HEK293 (cell line): ENCODE data around the gene TSACC.

Experiments
- CTCF ChIA-PET: fragments of 350-600 bp; formaldehyde crosslinking; extraction: SDS; loops from one replicate; lab custom pipeline; 2021; ENCODE audit warnings: antibody characterized with exemption; lab: Yijun Ruan, JAX
- POLR2A ChIA-PET: fragments of 300-600 bp; formaldehyde crosslinking; extraction: SDS; loops from one replicate; lab custom pipeline; 2020; ENCODE audit warnings: antibody characterized with exemption, inconsistent platforms; lab: Yijun Ruan, JAX
- H3K27ac ChIP-seq: fragments of 200-500 bp; sonication (Bioruptor generic); 2 replicates; pipeline ENCODE4 v1.5.1; 2014; ENCODE audit warnings: low read depth, low read length, control low read depth, inconsistent platforms; ENCODE audit errors: extremely low read depth
- H3K36me3 ChIP-seq, 2 experiments: fragments of 200-500 bp in 1 of 2; sonication (Bioruptor generic) in 1 of 2; 1 replicate in 1 of 2; 2 replicates in 1 of 2; pipeline ENCODE4 v1.5.1; 2014 to 2017; ENCODE audit warnings: inconsistent platforms in 2 of 2, low read length in 2 of 2; ENCODE audit not compliant: control insufficient read depth in 2 of 2, insufficient read depth in 1 of 2
- H3K4me1 ChIP-seq: fragments of 200-500 bp; sonication (Bioruptor generic); 2 replicates; pipeline ENCODE4 v1.5.1; 2014; ENCODE audit warnings: mild to moderate bottlenecking, low read length, inconsistent platforms; ENCODE audit not compliant: control insufficient read depth, insufficient read depth
- H3K4me3 ChIP-seq: 2 replicates; pipeline ENCODE4 v1.5.1; 2011; ENCODE audit warnings: low read depth, mild to moderate bottlenecking, control low read depth, low read length, moderate library complexity
- H3K9me3 ChIP-seq: fragments of 200-500 bp; sonication (Bioruptor generic); 2 replicates; pipeline ENCODE4 v1.5.1; 2014; ENCODE audit warnings: low read depth, low read length, inconsistent platforms; ENCODE audit not compliant: control insufficient read depth, insufficient read depth
- GLI2 ChIP-seq: fragments of 450-650 bp; formaldehyde crosslinking; IDR thresholded peaks from 2 replicates; pipeline ENCODE4; 2017; ENCODE audit warnings: missing biosample characterization, missing genetic modification characterization, low read depth, borderline replicate concordance
- OVOL3 ChIP-seq: fragments of 450-650 bp; formaldehyde crosslinking; IDR thresholded peaks from 2 replicates; pipeline ENCODE4 v1.5.1; 2016; ENCODE audit warnings: missing biosample characterization, missing genetic modification characterization
- RBAK ChIP-seq: fragments of 450-650 bp; formaldehyde crosslinking; IDR thresholded peaks from 2 replicates; pipeline ENCODE4 v1.5.1; 2016; ENCODE audit warnings: missing biosample characterization, missing genetic modification characterization
- SCRT2 ChIP-seq: fragments of 450-650 bp; formaldehyde crosslinking; IDR thresholded peaks from 2 replicates; pipeline ENCODE4 v1.5.1; 2016; ENCODE audit warnings: missing biosample characterization, missing genetic modification characterization
- SP2 ChIP-seq: fragments of 450-650 bp; formaldehyde crosslinking; IDR thresholded peaks from 2 replicates; pipeline ENCODE4 v1.5.1; 2016; ENCODE audit warnings: missing biosample characterization, missing genetic modification characterization
- TRIM28 ChIP-seq: IDR thresholded peaks from 2 replicates; pipeline ENCODE4 v1.6.1; 2011; ENCODE audit warnings: low read length, control low read depth, borderline replicate concordance
- ZBTB7A ChIP-seq: fragments of 450-650 bp; formaldehyde crosslinking; IDR thresholded peaks from 2 replicates; pipeline ENCODE4 v1.5.1; 2016; ENCODE audit warnings: low read depth, missing biosample characterization, missing genetic modification characterization
- ZFP37 ChIP-seq: fragments of 450-650 bp; formaldehyde crosslinking; IDR thresholded peaks from 2 replicates; pipeline ENCODE4 v1.5.1; 2016; ENCODE audit warnings: missing biosample characterization, missing genetic modification characterization
- ZNF146 ChIP-seq: fragments of 450-650 bp; formaldehyde crosslinking; IDR thresholded peaks from 2 replicates; pipeline ENCODE4 v1.5.1; 2016; ENCODE audit warnings: missing biosample characterization, missing genetic modification characterization
- ZNF155 ChIP-seq: fragments of 450-650 bp; formaldehyde crosslinking; IDR thresholded peaks from 2 replicates; pipeline ENCODE4 v1.5.1; 2016; ENCODE audit warnings: missing biosample characterization, missing genetic modification characterization
- ZNF157 ChIP-seq: fragments of 450-650 bp; formaldehyde crosslinking; IDR thresholded peaks from 2 replicates; pipeline ENCODE4 v1.5.1; 2016; ENCODE audit warnings: missing biosample characterization, missing genetic modification characterization
- ZNF184 ChIP-seq: fragments of 450-650 bp; IDR thresholded peaks from 2 replicates; pipeline ENCODE4 v1.5.1; 2018; ENCODE audit warnings: missing biosample characterization, mild to moderate bottlenecking, missing genetic modification characterization
- ZNF2 ChIP-seq: fragments of 450-650 bp; formaldehyde crosslinking; IDR thresholded peaks from 2 replicates; pipeline ENCODE4 v1.5.1; 2016; ENCODE audit warnings: missing biosample characterization, missing genetic modification characterization
- ZNF239 ChIP-seq: fragments of 450-650 bp; formaldehyde crosslinking; IDR thresholded peaks from 2 replicates; pipeline ENCODE4 v1.5.1; 2016; ENCODE audit warnings: missing biosample characterization, missing genetic modification characterization
- ZNF561 ChIP-seq: fragments of 450-650 bp; IDR thresholded peaks from 2 replicates; pipeline ENCODE4 v1.5.1; 2018; ENCODE audit warnings: missing biosample characterization, missing genetic modification characterization, borderline replicate concordance
- ZNF629 ChIP-seq: fragments of 450-650 bp; formaldehyde crosslinking; IDR thresholded peaks from 2 replicates; pipeline ENCODE4 v1.5.1; 2017; ENCODE audit warnings: missing biosample characterization, missing genetic modification characterization
- ZNF776 ChIP-seq: fragments of 450-650 bp; formaldehyde crosslinking; IDR thresholded peaks from 2 replicates; pipeline ENCODE4 v1.5.0; 2017; ENCODE audit warnings: missing biosample characterization, missing genetic modification characterization, borderline replicate concordance
- ZSCAN30 ChIP-seq: fragments of 450-650 bp; IDR thresholded peaks from 2 replicates; pipeline ENCODE4 v1.5.1; 2018; ENCODE audit warnings: missing biosample characterization, mild to moderate bottlenecking, missing genetic modification characterization, moderate library complexity
- TF ChIP-seq, protein P1 (sequence below): fragments of 450-650 bp; formaldehyde crosslinking; IDR thresholded peaks from 2 replicates; pipeline ENCODE4 v1.5.1; 2017; ENCODE audit warnings: missing biosample characterization, missing genetic modification characterization
- TF ChIP-seq, protein P2 (sequence below): fragments of 450-650 bp; formaldehyde crosslinking; IDR thresholded peaks from 2 replicates; pipeline ENCODE4 v1.5.1; 2016; ENCODE audit warnings: missing biosample characterization, missing genetic modification characterization
- TF ChIP-seq, protein P3 (sequence below): fragments of 450-650 bp; formaldehyde crosslinking; IDR thresholded peaks from 2 replicates; pipeline ENCODE4 v1.5.1; 2016; ENCODE audit warnings: missing biosample characterization, missing genetic modification characterization
- TF ChIP-seq, protein P4 (sequence below): fragments of 450-650 bp; formaldehyde crosslinking; IDR thresholded peaks from 2 replicates; pipeline ENCODE4 v1.5.1; 2017; ENCODE audit warnings: missing biosample characterization, missing genetic modification characterization
- TF ChIP-seq, protein P5 (sequence below): fragments of 450-650 bp; formaldehyde crosslinking; IDR thresholded peaks from 2 replicates; pipeline ENCODE4 v1.5.1; 2016; ENCODE audit warnings: missing biosample characterization, missing genetic modification characterization, borderline replicate concordance
- TF ChIP-seq, protein P6 (sequence below): fragments of 450-650 bp; IDR thresholded peaks from 2 replicates; pipeline ENCODE4 v1.5.1; 2018; ENCODE audit warnings: missing biosample characterization, mild to moderate bottlenecking, missing genetic modification characterization

Gene TSACC

DNA sequence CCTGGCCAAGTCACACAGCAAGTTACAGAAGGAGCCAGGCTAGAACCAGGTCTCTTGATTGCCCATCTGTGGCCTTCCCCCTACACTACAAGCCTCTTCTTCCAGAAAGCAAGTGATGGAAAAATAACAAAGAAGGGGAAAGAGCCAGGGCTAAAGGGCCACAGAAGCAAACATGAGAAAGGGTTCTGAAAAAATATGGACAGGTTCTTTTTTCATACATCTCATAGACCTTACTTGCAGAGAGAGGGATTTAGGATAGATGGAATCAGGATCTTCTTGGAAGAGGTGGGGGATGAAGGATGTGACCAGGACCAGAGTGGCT lies 33.9 kb downstream of the TSACC start (continued):
- TF ChIP-seq, protein P1, sequence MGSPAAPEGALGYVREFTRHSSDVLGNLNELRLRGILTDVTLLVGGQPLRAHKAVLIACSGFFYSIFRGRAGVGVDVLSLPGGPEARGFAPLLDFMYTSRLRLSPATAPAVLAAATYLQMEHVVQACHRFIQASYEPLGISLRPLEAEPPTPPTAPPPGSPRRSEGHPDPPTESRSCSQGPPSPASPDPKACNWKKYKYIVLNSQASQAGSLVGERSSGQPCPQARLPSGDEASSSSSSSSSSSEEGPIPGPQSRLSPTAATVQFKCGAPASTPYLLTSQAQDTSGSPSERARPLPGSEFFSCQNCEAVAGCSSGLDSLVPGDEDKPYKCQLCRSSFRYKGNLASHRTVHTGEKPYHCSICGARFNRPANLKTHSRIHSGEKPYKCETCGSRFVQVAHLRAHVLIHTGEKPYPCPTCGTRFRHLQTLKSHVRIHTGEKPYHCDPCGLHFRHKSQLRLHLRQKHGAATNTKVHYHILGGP (tag by site-specific recombination) = no peak
- TF ChIP-seq ZNF2 (no peak), RBAK (tag by site-specific recombination) (no peak)
- TF ChIP-seq, protein P2, sequence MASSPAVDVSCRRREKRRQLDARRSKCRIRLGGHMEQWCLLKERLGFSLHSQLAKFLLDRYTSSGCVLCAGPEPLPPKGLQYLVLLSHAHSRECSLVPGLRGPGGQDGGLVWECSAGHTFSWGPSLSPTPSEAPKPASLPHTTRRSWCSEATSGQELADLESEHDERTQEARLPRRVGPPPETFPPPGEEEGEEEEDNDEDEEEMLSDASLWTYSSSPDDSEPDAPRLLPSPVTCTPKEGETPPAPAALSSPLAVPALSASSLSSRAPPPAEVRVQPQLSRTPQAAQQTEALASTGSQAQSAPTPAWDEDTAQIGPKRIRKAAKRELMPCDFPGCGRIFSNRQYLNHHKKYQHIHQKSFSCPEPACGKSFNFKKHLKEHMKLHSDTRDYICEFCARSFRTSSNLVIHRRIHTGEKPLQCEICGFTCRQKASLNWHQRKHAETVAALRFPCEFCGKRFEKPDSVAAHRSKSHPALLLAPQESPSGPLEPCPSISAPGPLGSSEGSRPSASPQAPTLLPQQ (tag by site-specific recombination) = no peak

DNA sequence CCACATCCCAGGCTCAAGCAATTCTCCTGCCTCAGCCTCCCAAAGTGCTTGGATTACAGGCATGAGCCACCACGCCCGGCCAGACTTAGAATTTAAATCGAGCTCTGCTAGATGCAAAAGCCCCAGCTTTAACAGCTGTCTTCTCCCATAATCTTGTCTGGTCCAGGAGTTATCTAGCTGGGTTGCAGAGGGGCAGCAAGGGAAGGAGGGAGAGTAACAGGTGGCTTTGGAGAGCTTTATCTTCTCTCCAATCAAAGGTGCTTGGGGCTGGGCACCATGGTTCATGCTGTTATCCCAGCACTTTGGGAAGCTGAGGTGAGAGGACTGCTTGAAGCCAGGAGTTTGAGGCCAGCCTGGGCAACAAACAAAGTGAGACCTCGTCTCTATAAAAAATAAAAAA lies 34.5 kb downstream of the TSACC start:
- ChIA-PET POLR2A (no interaction called here), CTCF (interaction anchor here (0.8 to 5.7 kb wide), 5 partner anchors 8 to 287 kb away, joined by 3 to 51 read pairs (median 4); no protein-coding TSS in a partner anchor)
- Histone ChIP-seq H3K36me3 (no peaks in the 10 kb centered on the region), H3K4me3 (no peak overlapping the region), H3K27ac (no peak overlapping the region), H3K9me3 (no peaks in the 10 kb centered on the region), H3K4me1 (no peaks in the 10 kb centered on the region)
- no peak for TF ChIP-seq ZNF776 (tag by site-specific recombination)
- TF ChIP-seq TRIM28 = no peak
- no peak for TF ChIP-seq OVOL3 (tag by site-specific recombination)
- no peak for TF ChIP-seq ZFP37
- TF ChIP-seq, protein P3, sequence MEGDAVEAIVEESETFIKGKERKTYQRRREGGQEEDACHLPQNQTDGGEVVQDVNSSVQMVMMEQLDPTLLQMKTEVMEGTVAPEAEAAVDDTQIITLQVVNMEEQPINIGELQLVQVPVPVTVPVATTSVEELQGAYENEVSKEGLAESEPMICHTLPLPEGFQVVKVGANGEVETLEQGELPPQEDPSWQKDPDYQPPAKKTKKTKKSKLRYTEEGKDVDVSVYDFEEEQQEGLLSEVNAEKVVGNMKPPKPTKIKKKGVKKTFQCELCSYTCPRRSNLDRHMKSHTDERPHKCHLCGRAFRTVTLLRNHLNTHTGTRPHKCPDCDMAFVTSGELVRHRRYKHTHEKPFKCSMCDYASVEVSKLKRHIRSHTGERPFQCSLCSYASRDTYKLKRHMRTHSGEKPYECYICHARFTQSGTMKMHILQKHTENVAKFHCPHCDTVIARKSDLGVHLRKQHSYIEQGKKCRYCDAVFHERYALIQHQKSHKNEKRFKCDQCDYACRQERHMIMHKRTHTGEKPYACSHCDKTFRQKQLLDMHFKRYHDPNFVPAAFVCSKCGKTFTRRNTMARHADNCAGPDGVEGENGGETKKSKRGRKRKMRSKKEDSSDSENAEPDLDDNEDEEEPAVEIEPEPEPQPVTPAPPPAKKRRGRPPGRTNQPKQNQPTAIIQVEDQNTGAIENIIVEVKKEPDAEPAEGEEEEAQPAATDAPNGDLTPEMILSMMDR (tag by site-specific recombination) = no peak
- TF ChIP-seq SCRT2 = peak; percentile 78

DNA sequence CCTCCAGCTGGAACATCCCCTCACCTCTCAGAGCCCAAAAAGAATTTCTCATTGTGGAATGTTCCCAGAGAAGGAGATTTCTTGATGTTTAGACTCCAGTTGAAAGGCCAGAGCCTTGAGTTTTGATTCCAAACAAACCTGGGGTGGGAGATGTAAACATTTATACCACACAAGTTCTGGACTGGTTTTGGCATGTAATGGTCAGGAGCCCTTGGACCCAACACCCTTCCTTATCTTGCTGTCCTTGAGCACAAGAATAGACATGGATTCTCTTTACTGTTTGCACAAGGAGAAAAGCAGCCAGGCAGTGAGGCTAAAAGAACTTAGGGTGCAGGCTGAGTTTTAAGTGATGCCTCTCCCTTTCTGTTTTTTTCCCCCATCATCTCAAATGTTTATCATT lies 35.2 kb downstream of the TSACC start:
- Histone ChIP-seq H3K27ac (no peak overlapping the region), H3K36me3 (no peaks in the 10 kb centered on the region)
- POLR2A ChIA-PET = no interaction called here

More for the DNA sequence above, 35.2 kb downstream of the TSACC start:
- Histone ChIP-seq H3K4me1 (no peaks in the 10 kb centered on the region), H3K9me3 (no peaks in the 10 kb centered on the region), H3K4me3 (no peak overlapping the region)
- TF ChIP-seq, protein P4, sequence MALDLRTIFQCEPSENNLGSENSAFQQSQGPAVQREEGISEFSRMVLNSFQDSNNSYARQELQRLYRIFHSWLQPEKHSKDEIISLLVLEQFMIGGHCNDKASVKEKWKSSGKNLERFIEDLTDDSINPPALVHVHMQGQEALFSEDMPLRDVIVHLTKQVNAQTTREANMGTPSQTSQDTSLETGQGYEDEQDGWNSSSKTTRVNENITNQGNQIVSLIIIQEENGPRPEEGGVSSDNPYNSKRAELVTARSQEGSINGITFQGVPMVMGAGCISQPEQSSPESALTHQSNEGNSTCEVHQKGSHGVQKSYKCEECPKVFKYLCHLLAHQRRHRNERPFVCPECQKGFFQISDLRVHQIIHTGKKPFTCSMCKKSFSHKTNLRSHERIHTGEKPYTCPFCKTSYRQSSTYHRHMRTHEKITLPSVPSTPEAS (tag by site-specific recombination) = no peak
- TF ChIP-seq ZNF629 (tag by site-specific recombination) (no peak), ZNF184 (no peak), GLI2 (no peak), ZNF146 (tag by site-specific recombination) (no peak), ZNF157 (no peak), SP2 (tag by site-specific recombination) (no peak), ZSCAN30 (tag by site-specific recombination) (no peak), ZNF239 (tag by site-specific recombination) (no peak), ZNF561 (tag by site-specific recombination) (no peak), ZBTB7A (tag by site-specific recombination) (no peak), ZNF155 (no peak)
- TF ChIP-seq, protein P5, sequence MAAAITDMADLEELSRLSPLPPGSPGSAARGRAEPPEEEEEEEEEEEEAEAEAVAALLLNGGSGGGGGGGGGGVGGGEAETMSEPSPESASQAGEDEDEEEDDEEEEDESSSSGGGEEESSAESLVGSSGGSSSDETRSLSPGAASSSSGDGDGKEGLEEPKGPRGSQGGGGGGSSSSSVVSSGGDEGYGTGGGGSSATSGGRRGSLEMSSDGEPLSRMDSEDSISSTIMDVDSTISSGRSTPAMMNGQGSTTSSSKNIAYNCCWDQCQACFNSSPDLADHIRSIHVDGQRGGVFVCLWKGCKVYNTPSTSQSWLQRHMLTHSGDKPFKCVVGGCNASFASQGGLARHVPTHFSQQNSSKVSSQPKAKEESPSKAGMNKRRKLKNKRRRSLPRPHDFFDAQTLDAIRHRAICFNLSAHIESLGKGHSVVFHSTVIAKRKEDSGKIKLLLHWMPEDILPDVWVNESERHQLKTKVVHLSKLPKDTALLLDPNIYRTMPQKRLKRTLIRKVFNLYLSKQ (tag by site-specific recombination) = no peak
- TF ChIP-seq, protein P6, sequence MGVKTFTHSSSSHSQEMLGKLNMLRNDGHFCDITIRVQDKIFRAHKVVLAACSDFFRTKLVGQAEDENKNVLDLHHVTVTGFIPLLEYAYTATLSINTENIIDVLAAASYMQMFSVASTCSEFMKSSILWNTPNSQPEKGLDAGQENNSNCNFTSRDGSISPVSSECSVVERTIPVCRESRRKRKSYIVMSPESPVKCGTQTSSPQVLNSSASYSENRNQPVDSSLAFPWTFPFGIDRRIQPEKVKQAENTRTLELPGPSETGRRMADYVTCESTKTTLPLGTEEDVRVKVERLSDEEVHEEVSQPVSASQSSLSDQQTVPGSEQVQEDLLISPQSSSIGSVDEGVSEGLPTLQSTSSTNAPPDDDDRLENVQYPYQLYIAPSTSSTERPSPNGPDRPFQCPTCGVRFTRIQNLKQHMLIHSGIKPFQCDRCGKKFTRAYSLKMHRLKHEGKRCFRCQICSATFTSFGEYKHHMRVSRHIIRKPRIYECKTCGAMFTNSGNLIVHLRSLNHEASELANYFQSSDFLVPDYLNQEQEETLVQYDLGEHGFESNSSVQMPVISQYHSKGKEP = no peak
- CTCF ChIA-PET = interaction anchor here (0.8 to 5.7 kb wide), 4 partner anchors 13 to 286 kb away, joined by 3 to 51 read pairs (median 19); no protein-coding TSS in a partner anchor
